Measurements from ENCODE around the gene GABBR2.

GABBR2 gene

GRCh38 chr9:98331536-98332259 lies 377.0 kb downstream of the GABBR2 start:
- FAIRE-seq, result no peak

GRCh38 chr9:98330831-98331230 lies 377.9 kb downstream of the GABBR2 start:
- no peak for FAIRE-seq

GRCh38 chr9:98329904-98330303 lies 378.8 kb downstream of the GABBR2 start:
- no peak for FAIRE-seq

- FAIRE-seq, result no peak
Observed at GRCh38 chr9:98329281-98329680, 379.5 kb downstream of the GABBR2 start.

- no peak for FAIRE-seq
Observed at GRCh38 chr9:98328770-98329169, 380.0 kb downstream of the GABBR2 start.

- FAIRE-seq, result no peak
Observed at GRCh38 chr9:98328141-98328540, 380.6 kb downstream of the GABBR2 start.

- FAIRE-seq, result no peak
Observed at GRCh38 chr9:98327249-98327561, 381.5 kb downstream of the GABBR2 start.

GRCh38 chr9:98326459-98327248 lies 382.1 kb downstream of the GABBR2 start:
- FAIRE-seq, result no peak

- FAIRE-seq, result no peak
Observed at GRCh38 chr9:98324801-98325200, 383.9 kb downstream of the GABBR2 start.

- no peak for FAIRE-seq
Observed at GRCh38 chr9:98323831-98324135, 385.0 kb downstream of the GABBR2 start.

- no peak for FAIRE-seq
Observed at GRCh38 chr9:98323051-98323830, 385.5 kb downstream of the GABBR2 start.

- no peak for FAIRE-seq
Observed at GRCh38 chr9:98321269-98321668, 387.5 kb downstream of the GABBR2 start.

GRCh38 chr9:98318834-98319478 lies 389.8 kb downstream of the GABBR2 start:
- FAIRE-seq, result no peak

- FAIRE-seq, result no peak
Observed at GRCh38 chr9:98318041-98318790, 390.5 kb downstream of the GABBR2 start.

- FAIRE-seq, result no peak
Observed at GRCh38 chr9:98317134-98317857, 391.4 kb downstream of the GABBR2 start.

- FAIRE-seq, result no peak
Observed at GRCh38 chr9:98316445-98317133, 392.1 kb downstream of the GABBR2 start.

- FAIRE-seq, result no peak
Observed at GRCh38 chr9:98315551-98316060, 393.1 kb downstream of the GABBR2 start.

GRCh38 chr9:98315067-98315453 lies 393.7 kb downstream of the GABBR2 start:
- no peak for FAIRE-seq

- no peak for FAIRE-seq
Observed at GRCh38 chr9:98314381-98315066, 394.2 kb downstream of the GABBR2 start.

- no peak for FAIRE-seq
Observed at GRCh38 chr9:98312365-98312764, 396.4 kb downstream of the GABBR2 start.
